HG03095 (cell line): ENCODE results near the gene ZNF93.
"Not testable (repeated sequence)": the region's sequence is repeated elsewhere in the genome, so short reads cannot be mapped to it uniquely, and the experiment has no call there.

Experiments
- ATAC-seq: cut with Tn5 transposase; IDR thresholded peaks from one replicate; pipeline ENCODE4 v1.9.1; 2021; ENCODE audit warnings: moderate library complexity; ENCODE audit not compliant: unreplicated experiment

The ZNF93 gene

GRCh38 chr19:19900729-19901444, at the start of gene ZNF93:
TSS of gene ZNF93 (plus strand) at chr19:19900946. CDS start at chr19:19901089, 143 bp downstream.
- ATAC-seq: peak; percentile 86

- not testable (repeated sequence) for ATAC-seq
Measured at GRCh38 chr19:19851740-19852139, 49.0 kb upstream of the ZNF93 start.

GRCh38 chr19:19858751-19859150, 42.0 kb upstream of the ZNF93 start:
- no peak for ATAC-seq

GRCh38 chr19:19860756-19861390, 39.9 kb upstream of the ZNF93 start:
- no peak for ATAC-seq

GRCh38 chr19:19865750-19866610, 34.8 kb upstream of the ZNF93 start, which contains the start of gene ZNF253:
TSS of gene ZNF253 (plus strand) at chr19:19865882. CDS start at chr19:19865997, 115 bp downstream.
- peak; percentile 97 for ATAC-seq

GRCh38 chr19:19866611-19867248, 34.0 kb upstream of the ZNF93 start:
- ATAC-seq: no peak

- not testable (repeated sequence) for ATAC-seq
Measured at GRCh38 chr19:19870086-19870485, 30.7 kb upstream of the ZNF93 start.

- no peak for ATAC-seq
Measured at GRCh38 chr19:19871932-19872331, 28.8 kb upstream of the ZNF93 start.

- no peak for ATAC-seq
Measured at GRCh38 chr19:19873381-19873780, 27.4 kb upstream of the ZNF93 start.

- no peak for ATAC-seq
Measured at GRCh38 chr19:19877724-19878123, 23.0 kb upstream of the ZNF93 start.

- no peak for ATAC-seq
Measured at GRCh38 chr19:19884583-19884982, 16.2 kb upstream of the ZNF93 start.

- ATAC-seq: not testable (repeated sequence)
Measured at GRCh38 chr19:19892055-19892941, 8.4 kb upstream of the ZNF93 start.

GRCh38 chr19:19900139-19900728, 512 bp upstream of the ZNF93 start:
- ATAC-seq: no peak

GRCh38 chr19:19907551-19907950, 6.8 kb downstream of the ZNF93 start:
- ATAC-seq: not testable (repeated sequence)

- no peak for ATAC-seq
Measured at GRCh38 chr19:19909654-19910053, 8.9 kb downstream of the ZNF93 start.

GRCh38 chr19:19911150-19911549, 10.4 kb downstream of the ZNF93 start:
- ATAC-seq: no peak

GRCh38 chr19:19914596-19914995, 13.8 kb downstream of the ZNF93 start:
- ATAC-seq: no peak

GRCh38 chr19:19930417-19930816, 29.7 kb downstream of the ZNF93 start:
- not testable (repeated sequence) for ATAC-seq
